HEK293 (cell line): ENCODE results near the gene FXR1.

ENCODE experiments used
- CTCF ChIA-PET: fragments of 350-600 bp; formaldehyde crosslinking; extraction: SDS; loops from one replicate; lab custom pipeline; 2021; ENCODE audit warnings: antibody characterized with exemption; lab: Yijun Ruan, JAX
- POLR2A ChIA-PET: fragments of 300-600 bp; formaldehyde crosslinking; extraction: SDS; loops from one replicate; lab custom pipeline; 2020; ENCODE audit warnings: antibody characterized with exemption, inconsistent platforms; lab: Yijun Ruan, JAX
- H3K27ac ChIP-seq: fragments of 200-500 bp; sonication (Bioruptor generic); 2 replicates; pipeline ENCODE4 v1.5.1; 2014; ENCODE audit warnings: low read depth, low read length, control low read depth, inconsistent platforms; ENCODE audit errors: extremely low read depth
- H3K36me3 ChIP-seq, 2 experiments: fragments of 200-500 bp in 1 of 2; sonication (Bioruptor generic) in 1 of 2; 1 replicate in 1 of 2; 2 replicates in 1 of 2; pipeline ENCODE4 v1.5.1; 2014 to 2017; ENCODE audit warnings: inconsistent platforms in 2 of 2, low read length in 2 of 2; ENCODE audit not compliant: control insufficient read depth in 2 of 2, insufficient read depth in 1 of 2
- H3K4me1 ChIP-seq: fragments of 200-500 bp; sonication (Bioruptor generic); 2 replicates; pipeline ENCODE4 v1.5.1; 2014; ENCODE audit warnings: mild to moderate bottlenecking, low read length, inconsistent platforms; ENCODE audit not compliant: control insufficient read depth, insufficient read depth
- H3K4me3 ChIP-seq: 2 replicates; pipeline ENCODE4 v1.5.1; 2011; ENCODE audit warnings: low read depth, mild to moderate bottlenecking, control low read depth, low read length, moderate library complexity
- H3K9me3 ChIP-seq: fragments of 200-500 bp; sonication (Bioruptor generic); 2 replicates; pipeline ENCODE4 v1.5.1; 2014; ENCODE audit warnings: low read depth, low read length, inconsistent platforms; ENCODE audit not compliant: control insufficient read depth, insufficient read depth
- BCL11A ChIP-seq: fragments of 450-650 bp; formaldehyde crosslinking; IDR thresholded peaks from 2 replicates; pipeline ENCODE4 v1.5.1; 2016; ENCODE audit warnings: low read depth, missing biosample characterization, missing genetic modification characterization
- GLI2 ChIP-seq: fragments of 450-650 bp; formaldehyde crosslinking; IDR thresholded peaks from 2 replicates; pipeline ENCODE4; 2017; ENCODE audit warnings: missing biosample characterization, missing genetic modification characterization, low read depth, borderline replicate concordance
- GLIS1 ChIP-seq: fragments of 450-650 bp; formaldehyde crosslinking; IDR thresholded peaks from 2 replicates; pipeline ENCODE4 v1.5.1; 2016; ENCODE audit warnings: missing biosample characterization, missing genetic modification characterization
- KLF10 ChIP-seq: fragments of 450-650 bp; IDR thresholded peaks from 2 replicates; pipeline ENCODE4 v1.5.1; 2018; ENCODE audit warnings: missing biosample characterization, mild to moderate bottlenecking, missing genetic modification characterization
- KLF16 ChIP-seq: fragments of 450-650 bp; formaldehyde crosslinking; IDR thresholded peaks from 2 replicates; pipeline ENCODE4 v1.5.1; 2017; ENCODE audit warnings: missing biosample characterization, missing genetic modification characterization
- MYNN ChIP-seq: fragments of 450-650 bp; formaldehyde crosslinking; IDR thresholded peaks from 2 replicates; pipeline ENCODE4 v1.5.1; 2016; ENCODE audit warnings: missing biosample characterization, missing genetic modification characterization, borderline replicate concordance
- OSR2 ChIP-seq: fragments of 450-650 bp; formaldehyde crosslinking; IDR thresholded peaks from 2 replicates; pipeline ENCODE4 v1.5.1; 2016; ENCODE audit warnings: missing biosample characterization, missing genetic modification characterization
- REPIN1 ChIP-seq: fragments of 450-650 bp; formaldehyde crosslinking; IDR thresholded peaks from 2 replicates; pipeline ENCODE4 v1.5.1; 2017; ENCODE audit warnings: missing biosample characterization, missing genetic modification characterization, low read depth
- SALL2 ChIP-seq: fragments of 450-650 bp; formaldehyde crosslinking; IDR thresholded peaks from 2 replicates; pipeline ENCODE4 v1.5.0; 2017; ENCODE audit warnings: missing biosample characterization, mild to moderate bottlenecking, missing genetic modification characterization, borderline replicate concordance
- SETDB1 ChIP-seq: IDR thresholded peaks from one replicate; pipeline ENCODE4 v1.6.1; 2017; ENCODE audit warnings: mild to moderate bottlenecking, low read length, moderate library complexity, mixed read lengths; ENCODE audit not compliant: insufficient read length
- WT1 ChIP-seq: fragments of 450-650 bp; formaldehyde crosslinking; IDR thresholded peaks from 2 replicates; pipeline ENCODE4 v1.5.1; 2016; ENCODE audit warnings: missing biosample characterization, missing genetic modification characterization
- ZEB2 ChIP-seq: fragments of 450-650 bp; formaldehyde crosslinking; IDR thresholded peaks from 2 replicates; pipeline ENCODE4 v1.5.1; 2016; ENCODE audit warnings: missing biosample characterization, missing genetic modification characterization
- ZFP69B ChIP-seq: fragments of 450-650 bp; formaldehyde crosslinking; IDR thresholded peaks from 2 replicates; pipeline ENCODE4 v1.5.1; 2016; ENCODE audit warnings: missing biosample characterization, missing genetic modification characterization
- ZNF169 ChIP-seq: fragments of 450-650 bp; formaldehyde crosslinking; IDR thresholded peaks from 2 replicates; pipeline ENCODE4 v1.5.1; 2016; ENCODE audit warnings: missing biosample characterization, missing genetic modification characterization
- ZNF274 ChIP-seq, 2 experiments: fragments of 200-500 bp in 1 of 2; fragments of 450-650 bp in 1 of 2; sonication (Bioruptor generic) in 1 of 2; formaldehyde crosslinking in 1 of 2; IDR thresholded peaks; 2 replicates each; pipeline versions ENCODE4 v1.5.1 to v1.6.1; 2014 to 2016; ENCODE audit warnings: borderline replicate concordance in 1 of 2, inconsistent platforms in 1 of 2, low read length in 1 of 2, missing biosample characterization in 1 of 2, missing genetic modification characterization in 1 of 2
- ZNF354C ChIP-seq: fragments of 450-650 bp; formaldehyde crosslinking; IDR thresholded peaks from 2 replicates; pipeline ENCODE4 v1.5.1; 2016; ENCODE audit warnings: missing biosample characterization, missing genetic modification characterization, low read depth, borderline replicate concordance
- ZNF37A ChIP-seq: fragments of 450-650 bp; IDR thresholded peaks from 2 replicates; pipeline ENCODE4 v1.5.1; 2018; ENCODE audit warnings: missing biosample characterization, missing genetic modification characterization
- ZNF596 ChIP-seq: fragments of 450-650 bp; IDR thresholded peaks from 2 replicates; pipeline ENCODE4 v1.5.0; 2018; ENCODE audit warnings: missing biosample characterization, mild to moderate bottlenecking, missing genetic modification characterization, moderate library complexity
- ZNF600 ChIP-seq: fragments of 450-650 bp; formaldehyde crosslinking; IDR thresholded peaks from 2 replicates; pipeline ENCODE4 v1.5.1; 2016; ENCODE audit warnings: missing biosample characterization, missing genetic modification characterization
- ZNF626 ChIP-seq: fragments of 450-650 bp; sonication (Bioruptor Pico); formaldehyde crosslinking; IDR thresholded peaks from 2 replicates; pipeline ENCODE4 v1.5.1; 2018; ENCODE audit warnings: missing biosample characterization, missing genetic modification characterization, inconsistent platforms
- ZNF629 ChIP-seq: fragments of 450-650 bp; formaldehyde crosslinking; IDR thresholded peaks from 2 replicates; pipeline ENCODE4 v1.5.1; 2017; ENCODE audit warnings: missing biosample characterization, missing genetic modification characterization
- ZNF660 ChIP-seq: fragments of 450-650 bp; IDR thresholded peaks from 2 replicates; pipeline ENCODE4 v1.5.1; 2018; ENCODE audit warnings: missing biosample characterization, mild to moderate bottlenecking, missing genetic modification characterization
- ZNF670 ChIP-seq: fragments of 450-650 bp; formaldehyde crosslinking; IDR thresholded peaks from 2 replicates; pipeline ENCODE4 v1.5.1; 2016; ENCODE audit warnings: missing biosample characterization, missing genetic modification characterization, low read depth
- ZNF707 ChIP-seq: fragments of 450-650 bp; formaldehyde crosslinking; IDR thresholded peaks from 2 replicates; pipeline ENCODE4 v1.5.1; 2016; ENCODE audit warnings: missing biosample characterization, missing genetic modification characterization
- ZNF747 ChIP-seq: fragments of 450-650 bp; formaldehyde crosslinking; IDR thresholded peaks from 2 replicates; pipeline ENCODE4 v1.5.1; 2016; ENCODE audit warnings: missing biosample characterization, missing genetic modification characterization
- ZNF791 ChIP-seq: fragments of 450-650 bp; formaldehyde crosslinking; IDR thresholded peaks from 2 replicates; pipeline ENCODE4 v1.5.1; 2016; ENCODE audit warnings: missing biosample characterization, missing genetic modification characterization
- TF ChIP-seq, protein P1 (sequence below): fragments of 450-650 bp; formaldehyde crosslinking; optimal IDR thresholded peaks from 2 replicates; pipeline ENCODE3; 2016; ENCODE audit warnings: missing biosample characterization, mild to moderate bottlenecking, missing genetic modification characterization
- TF ChIP-seq, protein P2 (sequence below): sonication (generic); formaldehyde crosslinking; IDR thresholded peaks from 2 replicates; pipeline ENCODE4 v1.8.1; 2022; ENCODE audit warnings: mild to moderate bottlenecking, moderate library complexity, missing genetic modification reagents
- TF ChIP-seq, protein P3 (sequence below): fragments of 450-650 bp; formaldehyde crosslinking; IDR thresholded peaks from 2 replicates; pipeline ENCODE4 v1.5.1; 2016; ENCODE audit warnings: missing biosample characterization, missing genetic modification characterization
- TF ChIP-seq, protein P4 (sequence below): fragments of 450-650 bp; formaldehyde crosslinking; IDR thresholded peaks from 2 replicates; pipeline ENCODE4 v1.5.1; 2016; ENCODE audit warnings: missing biosample characterization, missing genetic modification characterization
- TF ChIP-seq, protein P5 (sequence below): fragments of 450-650 bp; formaldehyde crosslinking; IDR thresholded peaks from 2 replicates; pipeline ENCODE4 v1.5.1; 2016; ENCODE audit warnings: missing biosample characterization, missing genetic modification characterization, low read depth

Gene FXR1

DNA sequence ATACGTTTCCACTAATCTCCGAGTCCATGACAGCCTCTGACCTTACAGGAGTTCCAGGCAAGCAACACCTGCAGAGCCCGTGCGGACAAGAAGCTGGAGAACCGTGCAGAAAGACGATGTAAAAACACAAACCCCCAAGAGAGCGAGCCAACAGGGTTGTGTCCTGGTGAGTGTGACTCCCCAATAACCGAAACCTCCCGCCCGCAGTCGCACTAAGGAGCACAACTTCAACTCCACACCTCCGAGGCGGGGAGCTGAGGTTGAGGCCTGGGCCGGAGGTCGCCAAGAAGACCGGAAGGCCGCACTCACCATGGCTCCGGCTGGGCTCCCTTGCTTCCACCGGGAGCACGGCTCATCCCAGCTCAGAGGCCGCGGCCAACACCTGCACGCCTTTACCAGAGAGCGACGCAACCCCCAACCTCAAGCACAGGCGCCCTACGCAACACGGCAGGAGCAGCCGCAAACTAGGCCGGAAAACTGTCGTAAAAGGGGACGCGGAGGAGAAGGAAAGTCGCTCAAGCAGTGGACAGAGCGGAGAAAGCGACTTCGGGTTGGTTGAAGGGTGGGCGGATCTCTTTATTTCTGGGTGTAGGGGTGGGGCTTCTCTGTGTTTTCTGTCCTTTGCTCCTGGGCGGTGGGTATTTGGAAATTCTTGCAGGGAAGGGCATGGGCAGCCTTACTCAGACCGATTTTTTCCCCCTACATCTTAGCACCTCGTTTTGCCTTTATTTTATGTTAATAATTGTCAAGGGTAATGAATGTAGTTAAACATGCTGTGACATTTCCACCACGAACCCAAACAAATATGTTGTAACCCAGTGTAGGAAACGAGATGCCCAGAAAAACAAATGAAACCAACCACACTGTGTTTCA is 77.1 kb downstream of the FXR1 start, which contains the start of gene DNAJC19:
Gene DNAJC19 (minus strand): TSS at position 446 of the 873 bp plus-strand sequence. CDS start 134 bp downstream, at position 312.
- ChIA-PET POLR2A (interaction anchor here (0.5 to 1.3 kb wide), 3 partner anchors 9 to 1425 kb away, joined by 4 to 5 read pairs (median 4); partner anchors contain the start of gene FXR1), CTCF (interaction anchor here (0.6 to 0.7 kb wide), 3 partner anchors 76 to 711 kb away, joined by 3 to 6 read pairs (median 4); no protein-coding TSS in a partner anchor)
- peak within 1 kb of the TSS; percentile 79 for H3K4me3 ChIP-seq
- TF ChIP-seq MYNN (tag by site-specific recombination) = no peak
- peak; percentile 45; the same call in 1 of the 2 replicates for TF ChIP-seq ZNF660 (tag by site-specific recombination)
- TF ChIP-seq ZNF596 (tag by site-specific recombination) = no peak
- TF ChIP-seq ZNF169 = no peak
- TF ChIP-seq KLF16 (tag by site-specific recombination) = no peak
- TF ChIP-seq, protein P1, sequence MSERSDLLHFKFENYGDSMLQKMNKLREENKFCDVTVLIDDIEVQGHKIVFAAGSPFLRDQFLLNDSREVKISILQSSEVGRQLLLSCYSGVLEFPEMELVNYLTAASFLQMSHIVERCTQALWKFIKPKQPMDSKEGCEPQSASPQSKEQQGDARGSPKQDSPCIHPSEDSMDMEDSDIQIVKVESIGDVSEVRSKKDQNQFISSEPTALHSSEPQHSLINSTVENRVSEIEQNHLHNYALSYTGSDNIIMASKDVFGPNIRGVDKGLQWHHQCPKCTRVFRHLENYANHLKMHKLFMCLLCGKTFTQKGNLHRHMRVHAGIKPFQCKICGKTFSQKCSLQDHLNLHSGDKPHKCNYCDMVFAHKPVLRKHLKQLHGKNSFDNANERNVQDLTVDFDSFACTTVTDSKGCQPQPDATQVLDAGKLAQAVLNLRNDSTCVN (tag by site-specific recombination) = peak; percentile 31
- no peak for TF ChIP-seq KLF10 (tag by site-specific recombination)
- TF ChIP-seq ZNF747 (tag by site-specific recombination) = no peak
- no peak for TF ChIP-seq SALL2 (tag by site-specific recombination)
- TF ChIP-seq ZNF37A (tag by site-specific recombination) = no peak
- no peak for TF ChIP-seq ZNF274 (IDR thresholded peaks at IDR 0.05; ENCODE audit: low read length)
- no peak for TF ChIP-seq ZNF274 (tag by site-specific recombination; IDR thresholded peaks at IDR 0.05; ENCODE audit: borderline replicate concordance)
- TF ChIP-seq GLI2 (tag by site-specific recombination) = no peak
- no peak for TF ChIP-seq REPIN1 (tag by site-specific recombination)
- TF ChIP-seq GLIS1 (tag by site-specific recombination) = peak; percentile 9; the same call in 1 of the 2 replicates
- TF ChIP-seq ZNF670 = no peak
- TF ChIP-seq, protein P2, sequence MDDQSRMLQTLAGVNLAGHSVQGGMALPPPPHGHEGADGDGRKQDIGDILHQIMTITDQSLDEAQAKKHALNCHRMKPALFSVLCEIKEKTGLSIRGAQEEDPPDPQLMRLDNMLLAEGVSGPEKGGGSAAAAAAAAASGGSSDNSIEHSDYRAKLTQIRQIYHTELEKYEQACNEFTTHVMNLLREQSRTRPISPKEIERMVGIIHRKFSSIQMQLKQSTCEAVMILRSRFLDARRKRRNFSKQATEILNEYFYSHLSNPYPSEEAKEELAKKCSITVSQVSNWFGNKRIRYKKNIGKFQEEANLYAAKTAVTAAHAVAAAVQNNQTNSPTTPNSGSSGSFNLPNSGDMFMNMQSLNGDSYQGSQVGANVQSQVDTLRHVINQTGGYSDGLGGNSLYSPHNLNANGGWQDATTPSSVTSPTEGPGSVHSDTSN (CRISPR knock-in tag) = peak; percentile 73
- TF ChIP-seq ZFP69B (tag by site-specific recombination) = no peak
- no peak for TF ChIP-seq ZNF707 (tag by site-specific recombination)
- no peak for TF ChIP-seq ZNF791
- no peak for TF ChIP-seq ZEB2
- TF ChIP-seq ZNF600 = peak; percentile 89
- TF ChIP-seq ZNF626 (tag by site-specific recombination) = no peak
- no peak for TF ChIP-seq ZNF629 (tag by site-specific recombination)
- TF ChIP-seq ZNF354C (tag by site-specific recombination) = no peak
- TF ChIP-seq SETDB1 = no peak
- TF ChIP-seq, protein P3, sequence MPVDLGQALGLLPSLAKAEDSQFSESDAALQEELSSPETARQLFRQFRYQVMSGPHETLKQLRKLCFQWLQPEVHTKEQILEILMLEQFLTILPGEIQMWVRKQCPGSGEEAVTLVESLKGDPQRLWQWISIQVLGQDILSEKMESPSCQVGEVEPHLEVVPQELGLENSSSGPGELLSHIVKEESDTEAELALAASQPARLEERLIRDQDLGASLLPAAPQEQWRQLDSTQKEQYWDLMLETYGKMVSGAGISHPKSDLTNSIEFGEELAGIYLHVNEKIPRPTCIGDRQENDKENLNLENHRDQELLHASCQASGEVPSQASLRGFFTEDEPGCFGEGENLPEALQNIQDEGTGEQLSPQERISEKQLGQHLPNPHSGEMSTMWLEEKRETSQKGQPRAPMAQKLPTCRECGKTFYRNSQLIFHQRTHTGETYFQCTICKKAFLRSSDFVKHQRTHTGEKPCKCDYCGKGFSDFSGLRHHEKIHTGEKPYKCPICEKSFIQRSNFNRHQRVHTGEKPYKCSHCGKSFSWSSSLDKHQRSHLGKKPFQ (tag by site-specific recombination) = no peak
- no peak for TF ChIP-seq WT1
- TF ChIP-seq, protein P4, sequence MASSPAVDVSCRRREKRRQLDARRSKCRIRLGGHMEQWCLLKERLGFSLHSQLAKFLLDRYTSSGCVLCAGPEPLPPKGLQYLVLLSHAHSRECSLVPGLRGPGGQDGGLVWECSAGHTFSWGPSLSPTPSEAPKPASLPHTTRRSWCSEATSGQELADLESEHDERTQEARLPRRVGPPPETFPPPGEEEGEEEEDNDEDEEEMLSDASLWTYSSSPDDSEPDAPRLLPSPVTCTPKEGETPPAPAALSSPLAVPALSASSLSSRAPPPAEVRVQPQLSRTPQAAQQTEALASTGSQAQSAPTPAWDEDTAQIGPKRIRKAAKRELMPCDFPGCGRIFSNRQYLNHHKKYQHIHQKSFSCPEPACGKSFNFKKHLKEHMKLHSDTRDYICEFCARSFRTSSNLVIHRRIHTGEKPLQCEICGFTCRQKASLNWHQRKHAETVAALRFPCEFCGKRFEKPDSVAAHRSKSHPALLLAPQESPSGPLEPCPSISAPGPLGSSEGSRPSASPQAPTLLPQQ (tag by site-specific recombination) = 0 out of 2 replicates have a peak, but pooled peaks have one; percentile 44
- TF ChIP-seq, protein P5, sequence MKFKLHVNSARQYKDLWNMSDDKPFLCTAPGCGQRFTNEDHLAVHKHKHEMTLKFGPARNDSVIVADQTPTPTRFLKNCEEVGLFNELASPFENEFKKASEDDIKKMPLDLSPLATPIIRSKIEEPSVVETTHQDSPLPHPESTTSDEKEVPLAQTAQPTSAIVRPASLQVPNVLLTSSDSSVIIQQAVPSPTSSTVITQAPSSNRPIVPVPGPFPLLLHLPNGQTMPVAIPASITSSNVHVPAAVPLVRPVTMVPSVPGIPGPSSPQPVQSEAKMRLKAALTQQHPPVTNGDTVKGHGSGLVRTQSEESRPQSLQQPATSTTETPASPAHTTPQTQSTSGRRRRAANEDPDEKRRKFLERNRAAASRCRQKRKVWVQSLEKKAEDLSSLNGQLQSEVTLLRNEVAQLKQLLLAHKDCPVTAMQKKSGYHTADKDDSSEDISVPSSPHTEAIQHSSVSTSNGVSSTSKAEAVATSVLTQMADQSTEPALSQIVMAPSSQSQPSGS (tag by site-specific recombination) = no peak
- no peak for TF ChIP-seq BCL11A (tag by site-specific recombination)
- no peak for TF ChIP-seq OSR2 (tag by site-specific recombination)

More for the DNA sequence above, 77.1 kb downstream of the FXR1 start, which contains the start of gene DNAJC19:
- no peaks in the 10 kb centered on the region for H3K9me3 ChIP-seq
- H3K27ac ChIP-seq = peak within 1 kb of the TSS; percentile 70
- H3K4me1 ChIP-seq = no peaks in the 10 kb centered on the region
- peaks cover 0 to 34% of the 10 kb centered on the region in 2 experiments for H3K36me3 ChIP-seq
